ENCODE data around the gene WWP2. TPM values are rescaled to one million over a fixed set of nuclear protein-coding genes. Genes with fewer than 3 reads are reported as not detected.
"Not testable (repeated sequence)": the region's sequence is repeated elsewhere in the genome, so short reads cannot be mapped to it uniquely, and the experiment has no call there.

The WWP2 gene
- total and polyA plus RNA-seq, 4 donors: 59.0 to 144 (median 138) TPM

DNA sequence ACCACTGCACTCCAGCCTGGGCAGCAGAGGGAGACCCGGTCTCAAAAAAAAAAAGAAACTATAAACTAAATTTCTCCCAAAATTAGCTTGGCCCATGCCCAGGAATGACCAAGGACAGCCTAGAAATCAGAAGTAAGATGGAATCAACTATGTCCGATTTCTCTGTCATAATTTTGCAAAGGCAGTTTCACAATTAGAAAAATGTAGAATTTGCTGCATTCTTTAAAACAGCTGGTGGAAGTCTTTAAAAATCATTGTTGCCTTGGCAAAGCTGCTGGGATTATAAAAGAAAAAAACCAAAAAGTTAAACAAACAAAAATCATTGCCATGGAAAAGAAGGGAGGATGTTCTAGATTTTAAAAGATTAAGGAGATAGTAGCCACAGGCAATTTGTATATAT lies 32.4 kb downstream of the WWP2 start:
- WGBS, 2 donors: 52 to 55% methylated on average over 2 of the region's 2 CpGs
- ATAC-seq (ENCODE audit: low FRiP score) (no peak), DNase-seq (no peak)
- H3K9me3 ChIP-seq (ENCODE audit: control insufficient read depth, low read length): no peaks in the 10 kb centered on the region
- H3K36me3 ChIP-seq (ENCODE audit: control insufficient read depth in 1 of 2, insufficient read depth in 2 of 2, low read length in 1 of 2): no peaks in the 10 kb centered on the region
- intact Hi-C loops (cut with DNase I): no loop called here
- H3K27me3 ChIP-seq (ENCODE audit: control insufficient read depth in 1 of 2, insufficient read depth in 2 of 2, low read length in 1 of 2): no peaks in the 10 kb centered on the region
- H3K27ac ChIP-seq (ENCODE audit: low read depth in 1 of 2, low read length in 2 of 2): no peak overlapping the region
- no peak overlapping the region for H3K4me3 ChIP-seq (ENCODE audit: low read length in 2 of 2)
- H3K4me1 ChIP-seq (ENCODE audit: control insufficient read depth in 1 of 2, insufficient read depth in 2 of 2, low read length in 2 of 2): no peaks in the 10 kb centered on the region

DNA sequence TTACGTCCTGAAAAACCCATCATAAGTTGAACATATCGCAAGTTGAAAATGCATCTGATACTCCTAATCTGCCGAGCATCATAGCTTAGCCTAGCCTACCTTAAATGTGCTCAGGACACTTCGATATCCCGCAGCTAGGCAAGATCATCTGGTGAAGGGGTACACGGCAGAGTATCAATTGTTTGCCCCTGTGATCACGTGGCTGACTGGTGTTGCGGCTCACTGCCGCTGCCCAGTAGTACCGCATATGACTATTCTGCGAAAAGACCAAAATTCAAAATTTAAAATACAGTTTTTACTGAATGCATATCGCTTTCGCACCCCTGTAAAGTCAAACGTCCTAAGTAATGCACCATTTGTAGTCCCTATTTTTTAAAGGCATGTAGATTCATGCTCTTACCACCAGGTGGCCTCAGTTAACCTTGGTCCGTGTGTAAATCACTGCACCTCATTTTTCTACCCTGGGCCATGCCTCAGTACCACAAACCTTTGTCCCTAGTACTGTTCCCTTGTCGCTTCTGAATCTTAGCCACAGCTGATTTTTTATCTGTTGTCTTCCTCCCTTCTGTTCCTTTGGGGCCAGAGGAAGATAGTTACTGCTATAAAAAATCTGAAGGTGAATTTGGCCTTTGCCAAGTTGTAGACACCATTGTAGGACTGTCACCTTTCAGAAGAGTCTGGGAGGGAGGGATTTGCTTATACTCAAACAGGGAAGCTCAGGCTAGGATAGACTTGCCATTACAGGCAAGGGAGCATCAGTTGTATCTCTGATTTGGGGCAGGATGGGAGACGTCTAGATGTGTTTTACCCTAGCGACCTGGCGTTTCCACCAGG lies 34.4 kb downstream of the WWP2 start:
- peak; percentile 90 for ATAC-seq (ENCODE audit: low FRiP score)
- no peaks in the 10 kb centered on the region for H3K4me1 ChIP-seq (ENCODE audit: control insufficient read depth in 1 of 2, insufficient read depth in 2 of 2, low read length in 2 of 2)
- no peaks in the 10 kb centered on the region for H3K36me3 ChIP-seq (ENCODE audit: control insufficient read depth in 1 of 2, insufficient read depth in 2 of 2, low read length in 1 of 2)
- no peaks in the 10 kb centered on the region for H3K9me3 ChIP-seq (ENCODE audit: control insufficient read depth, low read length)
- intact Hi-C loops (cut with DNase I): loop anchor here (5.0 kb wide), 1 partner anchor 66 kb away; no protein-coding TSS in a partner anchor
- H3K27me3 ChIP-seq (ENCODE audit: control insufficient read depth in 1 of 2, insufficient read depth in 2 of 2, low read length in 1 of 2): no peaks in the 10 kb centered on the region
- no peak for DNase-seq
- no peak overlapping the region for H3K27ac ChIP-seq (ENCODE audit: low read depth in 1 of 2, low read length in 2 of 2)
- H3K4me3 ChIP-seq (ENCODE audit: low read length in 2 of 2): no peak overlapping the region
- 27 to 28% methylated on average over 19 of the region's 19 CpGs for WGBS, 2 donors

DNA sequence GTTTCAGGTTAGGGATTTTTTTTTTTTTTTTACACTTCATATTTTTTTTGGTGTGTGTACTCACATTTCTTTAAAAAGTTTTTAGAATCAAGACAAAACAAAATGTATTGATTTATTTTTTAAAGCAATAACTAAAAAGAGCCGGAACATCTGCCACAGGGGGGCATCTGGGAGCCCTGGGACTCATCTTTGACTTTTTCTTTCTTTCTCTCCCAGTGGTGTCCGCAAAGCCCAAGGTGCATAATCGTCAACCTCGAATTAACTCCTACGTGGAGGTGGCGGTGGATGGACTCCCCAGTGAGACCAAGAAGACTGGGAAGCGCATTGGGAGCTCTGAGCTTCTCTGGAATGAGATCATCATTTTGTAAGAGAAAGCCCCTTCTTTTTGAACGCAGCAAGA lies 36.3 kb downstream of the WWP2 start:
- ATAC-seq (ENCODE audit: low FRiP score) (no peak), DNase-seq (no peak)
- Histone ChIP-seq H3K36me3 (ENCODE audit: control insufficient read depth in 1 of 2, insufficient read depth in 2 of 2, low read length in 1 of 2) (no peaks in the 10 kb centered on the region), H3K27me3 (ENCODE audit: control insufficient read depth in 1 of 2, insufficient read depth in 2 of 2, low read length in 1 of 2) (no peaks in the 10 kb centered on the region), H3K27ac (ENCODE audit: low read depth in 1 of 2, low read length in 2 of 2) (no peak overlapping the region), H3K4me1 (ENCODE audit: control insufficient read depth in 1 of 2, insufficient read depth in 2 of 2, low read length in 2 of 2) (no peaks in the 10 kb centered on the region), H3K9me3 (ENCODE audit: control insufficient read depth, low read length) (no peaks in the 10 kb centered on the region), H3K4me3 (ENCODE audit: low read length in 2 of 2) (peak overlapping the region in 1 of 2 donors; percentile 21)
- 14 to 15% methylated on average over 8 of the region's 8 CpGs for WGBS, 2 donors
- intact Hi-C loops (cut with DNase I): loop anchor here (1.0 to 5.0 kb wide), 2 partner anchors 64 to 132 kb away; no protein-coding TSS in a partner anchor

DNA sequence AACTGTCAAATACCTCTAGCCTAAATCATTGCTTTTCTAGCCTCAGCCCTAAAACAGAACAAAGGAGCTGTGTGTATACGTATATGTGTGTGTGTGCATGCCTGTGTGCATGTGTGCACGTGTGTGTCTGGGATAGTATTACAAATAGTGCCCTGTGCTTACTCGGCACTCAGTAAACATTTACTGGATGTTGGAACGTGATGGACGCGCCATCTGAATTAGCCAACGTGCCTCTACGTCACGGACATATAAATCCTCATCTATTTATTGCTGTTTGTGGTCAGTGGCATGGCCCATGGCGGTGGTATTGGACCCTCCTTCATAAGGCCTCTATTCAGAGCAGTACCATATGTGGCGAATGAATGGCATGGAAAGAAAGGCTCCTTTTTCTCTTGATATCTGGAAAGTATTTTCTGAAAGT lies 37.5 kb downstream of the WWP2 start:
- DNase-seq (no peak), ATAC-seq (ENCODE audit: low FRiP score) (no peak)
- Histone ChIP-seq H3K27ac (ENCODE audit: low read depth in 1 of 2, low read length in 2 of 2) (no peak overlapping the region), H3K9me3 (ENCODE audit: control insufficient read depth, low read length) (no peaks in the 10 kb centered on the region), H3K4me1 (ENCODE audit: control insufficient read depth in 1 of 2, insufficient read depth in 2 of 2, low read length in 2 of 2) (no peaks in the 10 kb centered on the region), H3K36me3 (ENCODE audit: control insufficient read depth in 1 of 2, insufficient read depth in 2 of 2, low read length in 1 of 2) (no peaks in the 10 kb centered on the region), H3K4me3 (ENCODE audit: low read length in 2 of 2) (no peak overlapping the region), H3K27me3 (ENCODE audit: control insufficient read depth in 1 of 2, insufficient read depth in 2 of 2, low read length in 1 of 2) (no peaks in the 10 kb centered on the region)
- intact Hi-C loops (cut with DNase I): loop anchor here (5.0 kb wide), 1 partner anchor 63 kb away; no protein-coding TSS in a partner anchor
- 76 to 77% methylated on average over 11 of the region's 11 CpGs for WGBS, 2 donors

DNA sequence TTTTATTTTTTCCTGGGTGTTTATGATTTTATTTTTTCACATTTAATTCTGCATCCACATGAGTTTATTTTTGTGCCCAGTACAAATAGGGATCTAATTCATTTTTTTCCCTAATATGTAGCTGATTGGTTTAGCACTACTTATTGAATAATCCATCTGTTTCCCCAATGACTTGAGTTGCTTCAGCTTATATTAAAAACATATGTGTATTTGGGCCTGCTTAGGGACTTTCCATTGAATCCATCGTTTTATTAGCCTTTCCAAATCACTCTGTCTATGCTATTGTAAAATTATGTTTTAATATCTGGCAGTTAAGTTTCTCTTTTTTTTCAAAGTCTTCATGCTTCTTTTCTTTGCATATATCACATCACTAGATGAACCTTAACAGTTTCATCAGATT lies 42.2 kb downstream of the WWP2 start:
- no peak for DNase-seq
- WGBS, 2 donors: 56 to 67% methylated on average over 1 of the region's 1 CpG
- Histone ChIP-seq H3K4me3 (ENCODE audit: low read length in 2 of 2) (no peak overlapping the region), H3K9me3 (ENCODE audit: control insufficient read depth, low read length) (no peaks in the 10 kb centered on the region), H3K27ac (ENCODE audit: low read depth in 1 of 2, low read length in 2 of 2) (no peak overlapping the region), H3K36me3 (ENCODE audit: control insufficient read depth in 1 of 2, insufficient read depth in 2 of 2, low read length in 1 of 2) (no peaks in the 10 kb centered on the region), H3K27me3 (ENCODE audit: control insufficient read depth in 1 of 2, insufficient read depth in 2 of 2, low read length in 1 of 2) (no peaks in the 10 kb centered on the region), H3K4me1 (ENCODE audit: control insufficient read depth in 1 of 2, insufficient read depth in 2 of 2, low read length in 2 of 2) (no peaks in the 10 kb centered on the region)
- intact Hi-C loops (cut with DNase I): no loop called here
- ATAC-seq (ENCODE audit: low FRiP score): no peak

DNA sequence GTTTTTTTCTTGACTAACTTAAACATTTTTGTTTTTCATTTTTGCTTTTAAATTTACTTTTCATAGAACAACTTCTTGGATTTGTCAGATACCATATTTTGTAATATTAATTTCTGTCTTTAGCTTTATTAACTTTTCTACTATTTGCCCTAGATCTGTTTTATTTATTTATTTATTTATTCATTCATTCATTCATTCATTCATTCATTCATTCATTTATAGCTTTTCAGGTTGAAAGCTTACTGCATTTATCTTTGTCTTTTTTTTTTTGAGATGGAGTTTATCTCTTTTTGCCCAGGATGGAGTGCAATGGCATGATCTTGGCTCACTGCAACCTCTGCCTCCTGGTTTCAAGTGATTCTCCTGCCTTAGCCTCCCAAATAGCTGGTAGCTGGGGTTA lies 44.6 kb downstream of the WWP2 start:
- H3K36me3 ChIP-seq (ENCODE audit: control insufficient read depth in 1 of 2, insufficient read depth in 2 of 2, low read length in 1 of 2); H3K27me3 ChIP-seq (ENCODE audit: control insufficient read depth in 1 of 2, insufficient read depth in 2 of 2, low read length in 1 of 2); H3K27ac ChIP-seq (ENCODE audit: low read depth in 1 of 2, low read length in 2 of 2); H3K9me3 ChIP-seq (ENCODE audit: control insufficient read depth, low read length); H3K4me1 ChIP-seq (ENCODE audit: control insufficient read depth in 1 of 2, insufficient read depth in 2 of 2, low read length in 2 of 2); H3K4me3 ChIP-seq (ENCODE audit: low read length in 2 of 2); ATAC-seq (ENCODE audit: low FRiP score); DNase-seq; intact Hi-C loops (cut with DNase I): not testable (repeated sequence)

DNA sequence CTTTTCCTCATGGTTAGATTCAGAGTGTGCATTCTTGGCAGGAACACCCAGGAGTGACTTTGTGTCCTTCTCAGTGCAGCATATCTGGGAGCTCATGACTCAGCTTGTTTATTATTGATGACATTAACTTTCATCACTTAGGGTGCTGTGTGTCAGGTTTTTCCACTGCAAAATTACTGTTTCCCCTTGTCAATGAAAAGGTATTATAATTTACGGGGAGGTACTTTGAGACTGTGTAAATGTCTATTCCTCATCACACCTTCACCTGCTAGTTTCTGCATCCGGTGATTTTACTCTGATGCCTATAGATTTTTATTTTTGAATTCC lies 50.5 kb downstream of the WWP2 start:
- H3K27ac ChIP-seq (ENCODE audit: low read depth in 1 of 2, low read length in 2 of 2): no peak overlapping the region
- intact Hi-C loops (cut with DNase I): no loop called here
- no peak for ATAC-seq (ENCODE audit: low FRiP score)
- H3K9me3 ChIP-seq (ENCODE audit: control insufficient read depth, low read length): no peaks in the 10 kb centered on the region
- H3K27me3 ChIP-seq (ENCODE audit: control insufficient read depth in 1 of 2, insufficient read depth in 2 of 2, low read length in 1 of 2): no peaks in the 10 kb centered on the region
- WGBS, 2 donors: 98% methylated on average over 2 of the region's 2 CpGs
- no peaks in the 10 kb centered on the region for H3K36me3 ChIP-seq (ENCODE audit: control insufficient read depth in 1 of 2, insufficient read depth in 2 of 2, low read length in 1 of 2)
- no peak for DNase-seq
- no peaks in the 10 kb centered on the region for H3K4me1 ChIP-seq (ENCODE audit: control insufficient read depth in 1 of 2, insufficient read depth in 2 of 2, low read length in 2 of 2)
- no peak overlapping the region for H3K4me3 ChIP-seq (ENCODE audit: low read length in 2 of 2)

DNA sequence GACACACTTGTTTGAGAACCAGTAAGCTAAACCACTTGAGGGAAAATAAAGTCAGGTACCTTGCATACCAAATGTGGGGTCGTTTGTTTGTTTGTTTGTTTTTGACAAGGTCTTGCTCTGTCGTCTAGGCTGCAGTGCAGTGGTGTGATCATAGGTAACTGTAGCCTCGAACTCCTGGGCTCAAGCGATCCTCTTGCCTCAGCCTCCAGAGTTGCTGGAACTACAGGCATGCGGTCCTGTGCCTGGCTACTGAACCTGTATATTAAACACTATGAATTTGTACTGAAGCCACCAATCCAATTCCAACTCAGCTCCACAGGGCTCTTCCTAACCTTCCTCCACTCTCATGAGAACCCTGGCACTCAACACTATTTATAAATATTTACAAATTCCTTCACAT lies 51.9 kb downstream of the WWP2 start:
- intact Hi-C loops (cut with DNase I): no loop called here
- H3K27ac ChIP-seq (ENCODE audit: low read depth in 1 of 2, low read length in 2 of 2): no peak overlapping the region
- no peaks in the 10 kb centered on the region for H3K27me3 ChIP-seq (ENCODE audit: control insufficient read depth in 1 of 2, insufficient read depth in 2 of 2, low read length in 1 of 2)
- no peaks in the 10 kb centered on the region for H3K9me3 ChIP-seq (ENCODE audit: control insufficient read depth, low read length)
- DNase-seq (no peak), ATAC-seq (ENCODE audit: low FRiP score) (no peak)
- no peaks in the 10 kb centered on the region for H3K4me1 ChIP-seq (ENCODE audit: control insufficient read depth in 1 of 2, insufficient read depth in 2 of 2, low read length in 2 of 2)
- no peaks in the 10 kb centered on the region for H3K36me3 ChIP-seq (ENCODE audit: control insufficient read depth in 1 of 2, insufficient read depth in 2 of 2, low read length in 1 of 2)
- WGBS, 2 donors: 80 to 85% methylated on average over 5 of the region's 5 CpGs
- no peak overlapping the region for H3K4me3 ChIP-seq (ENCODE audit: low read length in 2 of 2)

DNA sequence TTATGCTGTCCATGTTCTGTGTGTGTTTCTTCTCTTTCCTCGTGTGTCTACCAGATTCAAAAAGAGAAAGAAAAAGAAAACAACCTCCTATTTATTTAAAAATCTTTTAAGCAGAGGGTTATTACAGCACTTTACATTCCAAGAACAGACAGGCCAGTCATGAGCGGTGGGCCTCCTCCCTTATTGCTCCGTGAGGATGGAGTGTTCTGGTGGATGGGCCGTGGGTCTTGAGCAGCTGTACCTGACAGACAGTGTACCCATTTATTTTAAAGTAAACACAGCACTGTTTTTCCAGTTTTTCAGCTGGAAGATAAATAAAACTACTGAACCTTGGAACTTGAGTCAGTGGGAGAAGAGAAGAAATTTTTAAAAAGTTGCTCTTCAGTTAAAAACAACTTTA lies 52.4 kb downstream of the WWP2 start:
- no peak for ATAC-seq (ENCODE audit: low FRiP score)
- WGBS, 2 donors: 65 to 73% methylated on average over 4 of the region's 4 CpGs
- no peaks in the 10 kb centered on the region for H3K27me3 ChIP-seq (ENCODE audit: control insufficient read depth in 1 of 2, insufficient read depth in 2 of 2, low read length in 1 of 2)

More for the DNA sequence above, 52.4 kb downstream of the WWP2 start:
- H3K4me1 ChIP-seq (ENCODE audit: control insufficient read depth in 1 of 2, insufficient read depth in 2 of 2, low read length in 2 of 2): no peaks in the 10 kb centered on the region
- DNase-seq: no peak
- H3K36me3 ChIP-seq (ENCODE audit: control insufficient read depth in 1 of 2, insufficient read depth in 2 of 2, low read length in 1 of 2): no peaks in the 10 kb centered on the region
- intact Hi-C loops (cut with DNase I): no loop called here
- no peak overlapping the region for H3K27ac ChIP-seq (ENCODE audit: low read depth in 1 of 2, low read length in 2 of 2)
- no peaks in the 10 kb centered on the region for H3K9me3 ChIP-seq (ENCODE audit: control insufficient read depth, low read length)
- H3K4me3 ChIP-seq (ENCODE audit: low read length in 2 of 2): no peak overlapping the region

Data from aorta (tissue), 5 donors.